Stimulated activated naive CD8-positive, alpha-beta T cell treated with anti-CD3 and anti-CD28 coated beads, Interleukin-15, Interleukin-2, amounts not matched to agents 100 U/mL and 50 U/mL, for 24 hours (primary cell): Measurements from ENCODE around the gene RPS2.
"Not testable (repeated sequence)": the region's sequence is repeated elsewhere in the genome, so short reads cannot be mapped to it uniquely, and the experiment has no call there.

ENCODE experiments used
- ATAC-seq: fragments of 150-1000 bp; cut with Tn5 transposase; one replicate; pipeline ENCODE4 v1.10.0; 2021
- DNase-seq: peaks from one replicate; pipeline ENCODE4 v3.0.0; 2021

The RPS2 gene

DNA sequence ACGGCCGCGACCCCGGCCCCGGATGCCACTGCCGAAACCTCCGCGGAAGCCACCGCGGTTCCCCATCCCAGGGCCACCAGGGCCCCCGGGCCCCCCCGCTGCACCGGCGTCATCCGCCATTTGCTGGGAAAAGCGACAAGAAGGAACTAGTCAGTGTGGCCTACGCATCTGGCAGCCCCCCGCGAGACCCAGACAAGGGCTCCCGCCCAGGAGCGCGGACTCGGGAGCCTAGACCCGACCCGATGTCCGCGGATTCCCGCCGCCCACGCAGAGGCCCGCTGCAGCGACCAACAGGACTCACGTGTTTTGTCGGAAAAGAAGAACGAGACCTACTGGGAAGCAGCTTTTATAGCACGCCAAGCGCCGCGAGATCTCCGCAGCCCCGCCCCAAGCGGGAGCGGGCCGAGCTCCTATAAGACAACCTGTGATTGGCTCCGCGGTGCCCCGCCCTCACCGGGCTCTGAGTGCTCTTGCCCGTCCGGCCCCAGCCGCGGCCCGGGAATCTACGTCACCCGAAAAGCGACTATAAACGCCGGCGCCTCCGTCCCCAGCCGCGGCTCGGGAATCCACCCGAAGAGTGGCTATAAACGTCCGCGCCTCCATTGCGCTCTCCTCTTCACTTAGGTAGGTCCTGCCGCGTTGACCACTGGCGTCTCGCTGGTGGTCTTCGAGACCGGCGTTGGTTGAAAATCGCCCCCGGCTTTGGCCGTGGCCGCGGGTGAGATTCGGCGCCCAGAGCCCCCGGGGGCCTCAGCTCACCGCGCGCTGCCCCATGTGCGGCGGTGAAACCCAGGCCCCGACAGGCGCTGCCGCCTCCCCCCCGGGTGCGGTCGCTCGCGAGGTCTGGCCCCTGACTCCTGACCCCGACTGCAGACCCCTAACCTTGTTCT lies at the start of gene RPS2:
Gene RPS2 (minus strand): TSS at position 321 of the 890 bp plus-strand sequence. CDS start 201 bp downstream, at position 120.
- DNase-seq = peak; percentile 99

GRCh38 chr16:2013527-2013926 lies 48.9 kb upstream of the RPS2 start:
- no peak for DNase-seq
- ATAC-seq = no peak

More for the DNA sequence above, at the start of gene RPS2:
- peak; percentile 85 for ATAC-seq

- DNase-seq, ATAC-seq: not testable (repeated sequence)
Measured at GRCh38 chr16:2011726-2012125, 47.1 kb upstream of the RPS2 start.

DNA sequence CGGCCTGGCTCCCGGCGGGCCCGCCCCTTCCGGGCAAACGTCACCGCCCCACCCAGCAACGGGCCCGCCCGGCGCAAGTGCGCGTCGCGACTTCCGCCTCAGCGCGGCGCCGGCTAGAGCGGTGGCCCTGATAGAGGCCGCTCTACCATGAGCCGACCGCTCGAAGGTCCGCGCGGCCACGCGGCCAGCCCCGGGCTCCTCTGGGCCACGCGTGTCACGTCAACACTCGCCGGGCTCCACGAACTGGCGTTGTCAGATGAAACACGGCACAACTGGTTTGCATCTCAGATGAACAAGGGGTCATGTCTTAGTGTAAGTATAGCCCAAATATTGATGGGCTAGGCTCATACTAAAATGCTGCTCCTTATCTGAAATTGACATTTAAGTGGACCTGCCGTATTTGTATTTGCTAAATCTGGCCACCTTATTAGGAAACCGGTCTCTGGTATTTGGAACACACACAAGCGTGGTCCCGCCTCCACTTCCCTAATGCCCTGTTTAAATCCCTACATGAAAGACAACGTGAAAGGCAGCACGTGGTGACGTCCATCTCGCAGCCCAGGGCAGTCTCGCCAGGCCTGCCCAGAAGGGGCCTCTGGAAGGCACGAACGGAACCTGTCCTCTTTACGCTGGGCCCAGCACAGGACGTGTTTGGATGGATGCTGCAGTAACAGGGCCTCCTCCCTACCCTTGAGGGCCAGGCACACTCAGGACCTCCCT lies 45.3 kb upstream of the RPS2 start, which contains the start of gene ZNF598:
Gene ZNF598 (minus strand): TSS at position 31 of the 720 bp plus-strand sequence.
- ATAC-seq (peak; percentile 96), DNase-seq (peak; percentile 89)

DNA sequence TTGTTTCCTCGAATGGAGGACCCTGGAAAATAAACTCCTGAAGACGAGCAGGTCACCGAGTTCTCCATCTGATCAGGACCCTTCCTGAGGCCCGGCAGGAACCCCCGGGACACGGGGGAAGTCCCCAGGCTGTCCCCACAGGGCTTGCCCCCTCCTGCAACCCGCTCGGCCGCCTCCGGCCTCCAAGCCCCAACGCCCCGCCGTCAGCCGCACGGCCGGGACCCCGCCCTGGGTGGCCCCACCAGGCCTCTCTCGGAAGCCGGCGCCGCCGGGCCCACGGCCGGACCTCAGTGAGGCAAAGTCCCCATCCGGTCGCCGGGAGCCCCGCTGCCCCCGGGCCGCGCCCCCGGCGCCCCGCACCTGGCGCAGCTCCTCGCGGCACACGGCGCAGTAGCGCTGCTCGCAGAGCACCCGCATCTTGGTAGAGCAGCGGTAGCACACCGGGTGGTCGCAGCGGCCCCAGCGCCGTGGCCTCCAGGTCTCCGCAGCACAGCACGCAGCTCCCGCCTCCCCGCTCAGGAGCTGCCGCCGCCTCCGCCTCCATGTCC lies 44.6 kb upstream of the RPS2 start:
- DNase-seq (peak; percentile 44), ATAC-seq (peak; percentile 17)

DNA sequence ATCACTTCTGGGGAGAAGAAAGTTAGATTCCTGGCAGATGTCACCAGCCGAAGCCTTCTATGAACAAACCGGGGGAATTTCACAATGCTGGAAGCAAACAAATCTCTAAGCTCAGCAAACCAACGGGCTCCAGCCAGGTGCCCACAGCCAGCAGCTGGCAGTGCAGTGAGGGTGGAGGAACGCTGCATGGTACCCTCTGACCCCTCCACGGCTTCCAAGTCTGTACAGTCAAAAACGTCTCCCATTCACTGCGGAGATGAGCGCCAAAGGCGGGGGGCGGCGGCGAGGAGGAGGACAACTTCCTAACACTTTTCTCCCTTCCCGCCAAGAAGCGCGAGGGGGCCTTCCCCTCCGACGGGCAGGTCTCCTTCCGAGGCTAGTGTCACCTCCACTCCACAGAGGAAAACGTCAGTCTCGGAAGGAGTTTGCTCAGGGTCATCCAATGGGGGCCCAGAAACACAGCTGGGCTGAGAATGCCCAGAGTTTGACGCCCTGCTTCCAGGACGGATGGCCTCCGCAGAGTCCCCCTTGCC lies 44.1 kb upstream of the RPS2 start:
- peak; percentile 64 for DNase-seq
- no peak for ATAC-seq

- ATAC-seq (peak; percentile 20), DNase-seq (peak; percentile 61)
Measured at GRCh38 chr16:2008009-2008526, 43.4 kb upstream of the RPS2 start.

- ATAC-seq (no peak), DNase-seq (no peak)
Measured at GRCh38 chr16:2007081-2007836, 42.6 kb upstream of the RPS2 start.

- no peak for ATAC-seq
- no peak for DNase-seq
Measured at GRCh38 chr16:2006317-2006716, 41.7 kb upstream of the RPS2 start.

DNA sequence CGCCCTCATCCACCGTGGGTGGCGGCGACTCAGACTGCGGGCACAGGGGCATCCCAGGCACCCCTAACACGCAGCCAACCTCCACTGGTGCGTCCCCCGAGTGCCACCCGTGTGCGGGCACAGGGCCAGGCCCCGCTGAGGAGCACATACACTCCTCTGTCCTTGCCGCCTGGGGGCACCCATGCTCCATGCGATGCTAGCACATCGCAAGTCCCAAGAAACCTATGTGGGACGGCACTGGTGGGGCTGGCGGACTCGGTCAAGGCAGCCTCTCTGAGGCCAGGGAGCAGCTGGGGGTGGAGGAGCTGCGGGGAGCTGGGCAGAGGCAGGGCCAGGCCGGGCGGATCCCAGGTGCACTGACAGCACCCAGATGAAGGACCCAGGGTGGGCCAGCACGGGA lies 41.0 kb upstream of the RPS2 start:
- no peak for DNase-seq
- ATAC-seq = no peak

- ATAC-seq = no peak
Measured at GRCh38 chr16:2004795-2005517, 40.3 kb upstream of the RPS2 start.

GRCh38 chr16:2003827-2004641 lies 39.4 kb upstream of the RPS2 start:
- peak; percentile 83 for ATAC-seq
- DNase-seq = peak; percentile 94

More at GRCh38 chr16:2004795-2005517, 40.3 kb upstream of the RPS2 start:
- DNase-seq = no peak

DNA sequence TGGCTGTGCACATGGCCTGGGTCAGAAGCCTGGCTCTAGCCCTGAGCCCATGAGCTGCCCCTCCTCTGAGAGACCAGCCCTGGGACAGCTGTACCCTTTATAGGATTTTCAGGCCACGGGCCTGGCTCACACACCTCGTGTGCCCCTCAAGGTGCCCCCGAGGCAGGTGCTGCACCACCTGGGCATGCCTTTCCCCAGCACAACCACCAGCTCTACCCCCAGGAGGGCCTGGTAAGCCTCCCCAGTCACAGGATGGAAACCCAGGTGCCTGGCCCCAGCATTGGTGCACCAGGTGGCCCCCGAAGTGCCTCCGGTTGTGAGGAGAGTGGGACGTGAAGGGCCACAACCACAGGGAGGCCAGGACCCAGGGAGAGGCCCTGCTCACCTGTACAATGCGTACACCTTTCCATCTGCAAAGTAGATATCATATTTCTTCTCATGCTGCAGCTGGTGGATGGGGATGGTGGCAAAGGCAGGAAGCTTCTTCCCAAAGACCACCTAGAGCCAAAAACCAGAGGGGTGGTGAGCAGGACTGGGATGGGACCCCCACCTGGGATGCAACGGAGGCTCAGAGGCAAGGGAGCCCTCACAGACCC lies 38.7 kb upstream of the RPS2 start:
- ATAC-seq (no peak), DNase-seq (no peak)

DNA sequence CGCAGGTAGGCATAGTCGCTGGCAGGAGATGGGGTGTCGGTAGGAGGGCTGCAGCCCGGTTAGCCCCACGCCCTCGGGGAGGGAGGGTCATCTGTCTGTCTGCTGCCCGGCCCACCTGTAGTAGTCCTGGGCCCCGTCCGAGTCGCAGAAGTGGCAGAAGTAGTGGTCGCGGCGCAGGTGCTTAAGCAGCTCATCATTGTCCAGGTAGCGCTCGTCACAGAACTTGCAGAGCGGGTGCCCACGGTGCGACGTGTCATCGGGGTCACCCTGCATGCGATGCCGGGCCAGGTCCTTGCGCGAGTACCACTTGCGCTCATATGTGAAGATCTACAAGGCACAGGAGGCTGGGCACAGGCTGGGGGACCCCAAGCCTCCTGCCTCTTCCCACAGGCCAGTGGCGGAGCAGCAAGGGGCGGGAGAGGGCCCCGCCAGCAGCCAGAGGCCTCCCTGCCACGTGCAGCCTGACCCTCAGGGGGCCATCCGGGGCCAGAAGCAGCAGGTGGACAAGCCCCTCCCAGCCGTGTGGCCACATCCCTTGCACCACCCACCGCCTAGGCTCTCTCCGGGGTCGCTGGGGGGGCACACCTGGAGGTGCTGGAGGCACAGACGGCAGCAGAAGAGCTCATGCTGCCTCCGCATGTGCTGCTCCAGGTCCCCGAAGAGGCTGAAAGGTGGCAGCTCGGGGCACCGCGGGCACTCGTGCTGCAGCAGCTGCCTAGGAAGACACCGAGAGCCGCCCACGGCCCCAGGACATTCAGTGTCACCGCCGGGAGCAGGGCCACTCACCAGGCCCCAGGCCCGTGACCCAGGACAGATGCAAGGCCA lies 38.0 kb upstream of the RPS2 start:
- no peak for DNase-seq
- no peak for ATAC-seq

DNA sequence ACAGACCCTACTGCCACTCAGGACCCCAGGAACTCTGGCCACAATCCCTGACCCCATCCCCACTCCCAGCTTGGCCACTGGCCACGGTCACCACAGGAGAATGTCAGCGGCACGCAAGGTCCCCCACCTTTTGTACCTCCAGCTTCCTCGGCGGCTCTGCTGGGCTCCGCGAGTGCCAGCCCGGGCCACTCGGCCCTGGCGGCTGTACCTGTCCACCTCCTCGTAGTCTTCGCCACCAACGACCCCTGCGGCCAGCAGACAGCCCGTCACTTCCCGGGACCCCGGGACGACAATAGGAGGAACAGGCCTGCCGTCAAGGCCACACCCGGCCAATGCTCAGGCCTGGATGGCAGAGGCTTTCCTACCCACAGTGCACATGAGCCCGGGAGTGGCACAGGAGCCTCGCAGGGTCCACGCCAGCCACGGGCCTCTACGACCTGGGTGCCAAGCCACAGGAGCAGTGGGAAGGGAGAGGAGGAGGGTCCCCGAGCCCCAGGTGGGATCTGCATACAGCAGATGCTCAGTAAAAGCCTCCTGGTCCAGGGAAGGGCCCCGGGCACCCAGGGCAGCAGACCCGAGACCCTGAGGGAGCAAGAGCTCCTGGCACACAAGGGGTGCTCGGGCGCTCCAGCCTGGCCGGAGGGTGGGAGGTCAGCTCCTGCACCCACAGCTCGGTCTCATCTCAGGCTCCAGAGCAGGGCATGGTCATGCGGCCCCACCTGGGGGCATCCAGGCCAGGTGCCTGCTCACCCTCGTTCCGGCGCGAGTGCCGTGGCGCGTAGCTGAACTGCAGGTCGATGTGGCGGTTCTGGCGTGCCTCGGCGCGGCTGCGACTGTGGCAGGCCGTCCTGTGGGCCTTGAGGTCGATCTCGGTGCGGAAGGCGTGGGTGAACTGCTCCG lies 37.1 kb upstream of the RPS2 start:
- DNase-seq = no peak

DNA sequence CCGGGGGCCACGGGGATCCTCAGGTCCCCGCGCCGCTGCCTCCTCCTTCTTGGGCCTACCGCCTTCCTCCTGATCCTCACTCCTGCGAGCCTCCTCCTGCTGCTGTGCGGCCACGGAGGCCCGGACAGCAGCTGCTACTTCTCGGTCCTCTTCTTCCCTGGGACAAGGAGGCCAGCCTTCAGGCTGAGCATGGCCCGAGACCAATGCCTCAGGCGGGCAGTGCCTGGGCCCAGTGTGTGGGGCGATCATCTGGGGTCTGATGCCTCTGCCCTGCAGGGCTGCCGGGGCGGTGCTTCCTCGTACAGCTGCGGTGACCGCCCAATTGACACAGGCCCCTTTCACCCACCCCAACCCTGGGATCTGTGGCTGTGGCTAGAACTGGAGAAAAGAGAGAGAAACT lies 36.4 kb upstream of the RPS2 start:
- ATAC-seq (no peak), DNase-seq (no peak)

More for the DNA sequence above, 37.1 kb upstream of the RPS2 start:
- ATAC-seq = no peak

- ATAC-seq (no peak), DNase-seq (no peak)
Measured at GRCh38 chr16:1999866-2000514, 35.4 kb upstream of the RPS2 start.
